Raji (cell line): Measurements from ENCODE around the gene NVL.

Experiments used
- POLR2A ChIP-seq: IDR thresholded peaks from 2 replicates; pipeline ENCODE4 v1.6.1; 2011; ENCODE audit warnings: low read depth, low read length, control low read depth; ENCODE audit not compliant: insufficient read depth

The NVL gene

DNA sequence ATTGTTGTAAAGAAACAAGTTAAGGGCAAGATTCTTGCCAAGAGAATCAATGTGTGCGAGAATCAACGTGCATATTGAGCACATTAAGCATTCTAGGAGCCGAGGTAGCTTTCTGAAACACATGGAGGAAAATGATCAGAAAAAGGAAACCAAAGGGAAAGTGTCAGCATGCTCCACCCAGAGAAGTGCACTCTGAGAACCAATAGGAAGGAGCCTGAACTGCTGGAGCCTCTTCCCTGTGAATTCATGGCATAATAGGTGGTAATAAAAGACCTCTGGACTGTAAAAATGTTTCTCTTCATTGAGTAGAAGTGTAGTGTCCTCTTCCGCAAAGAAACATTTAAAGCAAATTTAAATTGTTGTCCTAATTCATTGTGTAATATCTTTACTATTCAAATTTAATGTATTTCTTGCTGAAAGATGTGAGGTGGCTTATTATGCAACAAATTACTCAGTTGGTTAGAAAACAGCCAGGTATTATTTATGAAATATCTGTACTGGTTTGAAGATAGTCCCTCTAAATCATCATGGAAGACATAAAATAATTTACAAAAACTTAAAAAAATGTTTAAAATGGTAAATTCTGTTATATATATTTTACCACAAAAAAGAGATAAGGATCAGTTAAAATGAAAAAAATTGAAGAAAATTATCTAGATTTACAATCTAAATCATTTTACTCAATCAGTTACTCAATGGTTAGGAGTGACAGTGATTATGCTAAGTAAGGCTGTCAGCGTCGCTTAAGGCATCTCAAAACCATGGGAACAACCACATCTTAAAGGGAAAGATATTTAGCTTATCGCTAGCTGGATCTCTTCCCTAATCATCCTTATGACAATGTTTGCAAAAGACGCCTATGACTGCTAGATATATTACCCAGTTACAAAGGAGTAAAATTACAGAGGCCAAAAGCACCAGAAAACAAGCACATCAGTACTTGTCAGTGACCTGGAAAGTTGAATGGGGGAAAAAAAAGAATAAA, 31.3 kb downstream of the NVL start:
- no peak for TF ChIP-seq POLR2A

GRCh38 chr1:224294775-224295174, 35.2 kb downstream of the NVL start:
- TF ChIP-seq POLR2A = no peak

DNA sequence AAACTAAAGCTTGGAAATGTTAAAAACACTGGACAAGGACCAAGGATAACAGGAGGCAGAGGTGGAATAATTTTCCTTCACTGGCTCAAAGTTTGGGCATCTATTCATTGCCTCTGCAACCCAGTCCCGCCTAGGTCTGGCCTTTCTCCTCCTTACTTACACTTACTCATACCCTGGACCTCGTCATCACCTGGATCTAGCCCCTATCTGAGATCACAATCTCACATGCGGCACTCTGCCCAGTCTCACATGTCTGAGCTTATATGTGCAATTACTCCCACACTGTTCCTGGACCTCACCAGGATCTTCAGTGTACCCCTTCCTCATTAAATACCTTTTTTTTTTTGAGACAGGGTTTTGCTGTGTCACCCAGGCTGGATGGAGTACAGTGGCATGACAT, 37.6 kb downstream of the NVL start:
- no peak for TF ChIP-seq POLR2A

DNA sequence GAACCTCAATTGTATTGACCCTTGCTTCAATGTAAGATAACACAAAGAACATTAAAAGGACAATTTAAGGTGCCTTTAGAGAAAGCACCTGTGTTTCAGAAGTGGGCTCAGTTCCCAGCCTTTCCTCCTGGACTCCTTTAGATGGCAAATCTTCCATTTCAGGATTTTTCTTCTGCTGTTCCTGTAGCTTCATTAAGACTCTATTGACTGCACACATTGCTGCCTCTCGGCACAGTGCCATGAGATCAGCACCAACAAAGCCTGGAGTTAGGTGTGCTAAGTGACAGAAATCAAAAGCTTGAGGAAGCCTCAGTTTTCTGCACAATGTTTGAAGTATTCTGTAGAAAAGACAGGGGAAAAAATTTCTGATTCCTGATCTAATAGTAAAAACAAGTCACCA, 40.6 kb downstream of the NVL start:
- no peak for TF ChIP-seq POLR2A

GRCh38 chr1:224287714-224288113, 42.3 kb downstream of the NVL start:
- TF ChIP-seq POLR2A = no peak

GRCh38 chr1:224282140-224282539, 47.8 kb downstream of the NVL start:
- TF ChIP-seq POLR2A = no peak

- TF ChIP-seq POLR2A = no peak
These were observed 53.0 kb downstream of the NVL start for GRCh38 chr1:224276771-224277487.

DNA sequence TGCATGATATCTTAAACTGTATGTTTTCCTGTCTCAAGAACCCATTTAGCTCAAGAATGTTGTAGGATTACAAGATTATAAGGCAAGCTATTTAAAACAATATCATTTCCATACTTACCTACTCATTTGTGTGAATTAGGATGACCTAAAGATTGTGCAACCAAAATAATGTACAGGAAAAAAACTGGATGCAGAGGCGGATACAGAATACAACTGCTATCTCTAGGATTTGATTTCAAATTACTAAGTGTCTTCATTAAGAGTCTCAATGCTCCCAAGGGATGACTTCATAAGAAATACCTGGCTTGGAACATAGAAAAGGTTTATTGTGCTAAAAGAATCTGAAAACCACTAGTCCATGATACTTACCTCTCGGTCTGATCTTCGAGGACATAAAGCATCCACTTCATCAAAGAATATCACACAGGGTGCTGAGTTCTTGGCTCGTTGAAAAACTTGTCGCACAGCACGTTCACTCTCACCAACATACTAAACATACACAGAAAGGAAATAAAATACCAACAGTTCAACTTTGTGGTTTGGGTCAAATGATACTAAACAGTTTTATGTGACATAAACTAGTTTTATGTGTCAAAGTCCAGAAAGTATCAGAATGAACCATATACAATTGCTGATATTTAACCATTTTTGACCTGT, 54.9 kb downstream of the NVL start:
- no peak for TF ChIP-seq POLR2A

DNA sequence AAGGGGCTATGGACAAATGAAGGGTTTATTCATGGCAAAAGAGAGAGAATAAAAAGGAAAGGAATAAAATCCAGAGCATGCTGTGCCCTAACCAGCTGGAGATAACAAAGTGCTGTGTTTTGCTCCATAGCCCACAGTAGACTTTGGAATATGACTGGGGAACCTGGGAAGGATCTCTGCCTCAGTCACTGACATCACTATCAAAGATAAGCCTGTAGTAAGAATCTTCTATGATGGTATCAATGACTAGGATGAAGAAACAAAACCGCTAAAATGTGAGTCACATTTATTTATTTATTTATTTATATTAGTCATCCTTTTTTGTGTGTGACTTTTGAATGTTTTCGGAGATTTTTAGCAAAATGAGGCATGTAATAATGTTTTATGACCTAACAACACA, 56.3 kb downstream of the NVL start:
- TF ChIP-seq POLR2A = no peak

GRCh38 chr1:224271106-224271505, 58.9 kb downstream of the NVL start:
- TF ChIP-seq POLR2A = no peak

DNA sequence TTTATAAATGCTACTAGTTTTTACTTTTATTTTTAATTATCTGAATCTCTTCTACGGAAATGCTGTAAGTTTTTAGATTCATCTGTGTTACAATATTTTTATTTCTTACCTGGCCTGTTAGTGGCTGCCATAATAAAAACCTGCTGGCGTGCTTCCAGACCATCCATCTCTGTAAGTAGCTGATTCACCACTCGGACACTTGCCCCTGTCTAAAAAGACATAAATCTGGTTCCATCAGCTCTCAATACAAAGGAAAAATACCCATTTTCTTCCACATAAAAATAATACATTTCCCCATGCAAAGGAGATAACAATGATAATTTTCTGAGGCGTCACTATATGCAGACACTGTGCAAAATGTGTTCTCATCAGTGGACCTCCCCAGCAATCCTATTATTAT, 62.0 kb downstream of the NVL start:
- no peak for TF ChIP-seq POLR2A

DNA sequence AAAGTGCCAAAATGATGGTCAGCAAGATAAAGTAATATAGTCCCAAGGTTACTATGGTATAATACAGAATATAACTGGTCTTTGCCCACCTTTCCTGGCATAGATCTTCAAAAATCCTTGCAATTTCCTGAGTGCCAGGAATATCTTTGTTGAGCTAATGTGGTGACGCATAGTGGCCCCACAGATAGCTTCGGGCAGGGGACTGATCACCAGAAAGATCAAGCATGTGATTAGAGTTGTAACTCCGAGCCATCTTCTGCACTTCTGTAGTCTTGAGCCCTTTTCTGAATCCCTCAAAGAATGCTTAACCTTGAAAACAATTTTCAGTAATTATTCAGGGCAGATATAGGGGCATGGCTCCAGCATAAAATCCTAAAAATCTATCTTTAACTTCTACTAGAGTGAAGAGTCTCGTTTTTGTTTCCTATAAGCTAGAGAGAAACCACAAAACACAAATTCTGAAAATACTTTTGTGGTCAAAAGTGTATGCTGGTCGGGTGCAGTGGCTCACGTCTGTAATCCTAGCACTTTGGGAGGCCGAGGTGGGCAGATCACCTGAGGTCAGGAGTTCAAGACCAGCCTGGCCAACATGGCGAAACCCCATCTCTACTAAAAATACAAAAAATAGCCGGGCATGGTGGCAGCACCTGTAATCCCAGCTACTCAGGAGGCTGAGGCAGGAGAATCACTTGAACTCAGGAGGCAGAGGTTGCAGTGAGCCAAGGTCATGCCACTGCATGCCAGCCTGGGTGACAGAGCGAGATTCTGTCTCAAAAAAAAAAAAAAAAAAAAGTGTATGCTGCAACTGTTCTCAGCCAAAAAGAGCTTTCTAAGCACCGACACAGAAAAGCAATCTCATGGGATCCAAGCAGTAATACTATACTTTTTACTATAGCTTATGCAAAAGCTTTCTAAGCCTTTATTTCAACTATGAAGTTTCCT, 62.8 kb downstream of the NVL start:
- TF ChIP-seq POLR2A = no peak

DNA sequence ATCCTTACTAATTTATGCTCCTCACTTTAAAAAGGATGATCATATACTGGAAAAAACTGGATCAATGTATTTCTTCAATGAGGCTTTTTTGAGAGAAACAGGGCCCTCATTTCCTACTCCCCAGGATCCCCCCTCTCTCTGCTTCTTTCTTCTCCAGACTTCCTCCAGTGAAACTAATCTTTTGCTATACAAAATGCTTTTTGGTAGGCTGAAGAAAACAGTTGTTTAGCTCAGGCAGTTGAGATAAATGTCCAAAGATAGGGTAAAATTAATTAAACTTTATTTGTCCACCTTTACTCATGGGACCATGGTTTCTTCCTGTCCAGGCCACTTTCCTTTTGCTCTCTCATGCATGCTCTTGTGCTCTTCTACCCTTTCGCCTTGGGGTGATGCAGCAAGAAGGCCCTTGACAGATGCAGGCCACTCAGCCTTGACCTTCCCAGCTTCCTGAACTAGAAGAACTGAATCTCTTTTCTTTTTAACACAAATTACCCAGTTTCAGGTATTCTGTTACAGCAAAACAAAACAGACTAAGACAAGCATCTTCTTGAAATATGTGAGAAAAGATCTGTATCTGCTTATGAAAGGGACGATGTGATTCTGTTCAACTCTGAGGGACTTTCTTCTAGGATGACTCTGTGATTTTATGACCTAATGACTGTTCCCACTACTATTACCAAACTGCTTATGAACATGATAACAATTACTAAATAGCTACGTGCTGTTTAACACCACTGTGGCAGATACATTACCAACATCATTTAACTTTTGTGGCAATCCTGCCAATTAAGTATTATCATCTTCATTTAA, 63.7 kb downstream of the NVL start:
- no peak for TF ChIP-seq POLR2A

- TF ChIP-seq POLR2A = no peak
These were observed 65.7 kb downstream of the NVL start for GRCh38 chr1:224264321-224264720.
